Measurements from ENCODE around the gene BLOC1S1. TPM values are rescaled to one million over a fixed set of nuclear protein-coding genes. Genes with fewer than 3 reads are reported as not detected.

Gene BLOC1S1
- total RNA-seq, 1 experiment from 2014 or later = 87.3 TPM

- peaks cover 24% of the 10 kb centered on the region for H3K4me1 ChIP-seq (ENCODE audit: control insufficient read depth, insufficient read depth, low read length)
- in situ Hi-C loops (cut with HindIII; ENCODE audit: low pct_unique_long_range_greater_than_20kb, low sequenced_read_pairs) = no loop called here
- no peaks in the 10 kb centered on the region for H3K27me3 ChIP-seq (ENCODE audit: control insufficient read depth, insufficient read depth, low read length)
- H3K27ac ChIP-seq (ENCODE audit: low read length) = no peak overlapping the region
- H3K36me3 ChIP-seq (ENCODE audit: control insufficient read depth, insufficient read depth, low read length) = no peaks in the 10 kb centered on the region
- POLR2A ChIA-PET = no interaction called here
- BruUV-seq (replicated peaks) = no TSS peak
- intact Hi-C loops (cut with micrococcal nuclease; ENCODE audit: unreplicated experiment) = loop anchor here (10.0 kb wide), 1 partner anchor 198 kb away; no protein-coding TSS in a partner anchor
- TF ChIP-seq CTCF (IDR thresholded peaks at IDR 0.05) (no peak), TCF7L2 (IDR thresholded peaks at IDR 0.05; ENCODE audit: low read depth, low read length) (no peak), SIN3A (IDR thresholded peaks at IDR 0.05; ENCODE audit: borderline replicate concordance, insufficient read depth, low read depth, low read length) (no peak), POLR2AphosphoS5 (IDR thresholded peaks at IDR 0.05; ENCODE audit: low read depth, low read length) (no peak), REST (IDR thresholded peaks at IDR 0.05; ENCODE audit: insufficient read depth in 1 of 2, low read depth in 2 of 2, low read length in 1 of 2) (no peak)
- ATAC-seq (no peak), DNase-seq (ENCODE audit: low read depth, low spot score) (no peak)
- H3K9me3 ChIP-seq (ENCODE audit: control insufficient read depth, insufficient read depth, low read depth, low read length) = no peaks in the 10 kb centered on the region
- CTCF ChIA-PET = interaction anchor here (0.5 to 0.7 kb wide), 2 partner anchors 80 to 294 kb away, joined by 7 to 19 read pairs; no protein-coding TSS in a partner anchor
- H3K4me3 ChIP-seq (ENCODE audit: low read depth in 2 of 2, low read length in 2 of 2) = no peak overlapping the region
These were observed 31.0 kb downstream of the BLOC1S1 start for GRCh38 chr12:55746913-55747231.

- H3K27ac ChIP-seq (ENCODE audit: low read length) = no peak overlapping the region
- POLR2A ChIA-PET = no interaction called here
- no peaks in the 10 kb centered on the region for H3K9me3 ChIP-seq (ENCODE audit: control insufficient read depth, insufficient read depth, low read depth, low read length)
- TF ChIP-seq REST (IDR thresholded peaks at IDR 0.05; ENCODE audit: insufficient read depth in 1 of 2, low read depth in 2 of 2, low read length in 1 of 2) (no peak), POLR2AphosphoS5 (IDR thresholded peaks at IDR 0.05; ENCODE audit: low read depth, low read length) (no peak; the same call in 1 of the 2 replicates), SIN3A (IDR thresholded peaks at IDR 0.05; ENCODE audit: borderline replicate concordance, insufficient read depth, low read depth, low read length) (no peak), TCF7L2 (IDR thresholded peaks at IDR 0.05; ENCODE audit: low read depth, low read length) (no peak), CTCF (IDR thresholded peaks at IDR 0.05) (no peak)
- ATAC-seq (no peak), DNase-seq (ENCODE audit: low read depth, low spot score) (no peak)
- no TSS peak for BruUV-seq (replicated peaks)
- 0 out of 2 replicates have a peak, but pooled peaks cover 3% of the 10 kb centered on the region for H3K36me3 ChIP-seq (ENCODE audit: control insufficient read depth, insufficient read depth, low read length)
- peaks cover 19% of the 10 kb centered on the region for H3K4me1 ChIP-seq (ENCODE audit: control insufficient read depth, insufficient read depth, low read length)
- in situ Hi-C loops (cut with HindIII; ENCODE audit: low pct_unique_long_range_greater_than_20kb, low sequenced_read_pairs) (no loop called here), intact Hi-C loops (cut with micrococcal nuclease; ENCODE audit: unreplicated experiment) (loop anchor here (10.0 kb wide), 1 partner anchor 196 kb away; no protein-coding TSS in a partner anchor)
- CTCF ChIA-PET = no interaction called here
- H3K27me3 ChIP-seq (ENCODE audit: control insufficient read depth, insufficient read depth, low read length) = no peaks in the 10 kb centered on the region
- H3K4me3 ChIP-seq (ENCODE audit: low read depth in 2 of 2, low read length in 2 of 2) = no peak overlapping the region
These were observed 32.6 kb downstream of the BLOC1S1 start for GRCh38 chr12:55748230-55748993.

All from Panc1 (cell line).